H1 (cell line): Measurements from ENCODE around the gene MREG. TPM values are rescaled to one million over a fixed set of nuclear protein-coding genes. Genes with fewer than 3 reads are reported as not detected.

ENCODE experiments used
- CTCF ChIA-PET: fragments of 300-600 bp; sonication (Branson Sonifier 250); formaldehyde crosslinking; loops from one replicate; lab custom pipeline; 2021; ENCODE audit not compliant: partially characterized antibody; lab: Charles Lee
- POLR2A ChIA-PET: fragments of 300-600 bp; sonication (Branson Sonifier 250); formaldehyde crosslinking; loops from one replicate; lab custom pipeline; 2021; ENCODE audit warnings: inconsistent platforms; ENCODE audit not compliant: partially characterized antibody; lab: Charles Lee
- DNase-seq, 2 experiments: peaks; one replicate each; pipeline versions ENCODE4 v3.0.0 to v3.0.0-alpha.2; 2010 to 2022; ENCODE audit warnings: low spot score in 2 of 2, low read depth in 1 of 2, mixed read lengths in 1 of 2
- FAIRE-seq: peaks from 2 replicates; lab custom pipeline; 2011; peaks lifted over from hg19 to GRCh38; lab: Jason Lieb, UNC
- H2AFZ ChIP-seq: 2 replicates; pipeline ENCODE4 v1.8.1; 2012; ENCODE audit warnings: low read length, inconsistent platforms
- H2AK5ac ChIP-seq: 2 replicates; pipeline ENCODE4 v1.6.1; 2013; ENCODE audit warnings: low read depth, low read length
- H2BK120ac ChIP-seq: replicated peaks from 2 replicates; pipeline ENCODE3; 2013; ENCODE audit warnings: low read depth, low read length, inconsistent platforms
- H2BK12ac ChIP-seq: 2 replicates; pipeline ENCODE4 v1.6.1; 2013; ENCODE audit warnings: low read depth, low read length
- H2BK15ac ChIP-seq: 2 replicates; pipeline ENCODE4 v1.6.1; 2013; ENCODE audit warnings: low read length
- H2BK20ac ChIP-seq: 2 replicates; pipeline ENCODE4 v1.6.1; 2013; ENCODE audit warnings: low read length
- H2BK5ac ChIP-seq: 2 replicates; pipeline ENCODE4 v1.6.1; 2013; ENCODE audit warnings: low read depth, low read length
- H3K14ac ChIP-seq: 2 replicates; pipeline ENCODE4 v1.6.1; 2013; ENCODE audit warnings: inconsistent platforms; ENCODE audit not compliant: insufficient read length
- H3K18ac ChIP-seq: 2 replicates; pipeline ENCODE4 v1.6.1; 2013; ENCODE audit warnings: low read length; ENCODE audit errors: extremely low read depth
- H3K23ac ChIP-seq: 2 replicates; pipeline ENCODE4 v1.6.1; 2013; ENCODE audit warnings: inconsistent platforms; ENCODE audit not compliant: insufficient read length
- H3K23me2 ChIP-seq: 2 replicates; pipeline ENCODE4 v1.6.1; 2013; ENCODE audit warnings: low read depth, low read length
- H3K27ac ChIP-seq: 2 replicates; pipeline ENCODE4 v1.6.1; 2011; ENCODE audit warnings: low read depth, low read length, inconsistent platforms
- H3K27me3 ChIP-seq, 4 experiments: replicated peaks in 1 of 4; 1 replicate in 1 of 4; 2 replicates in 3 of 4; pipeline versions ENCODE4 v1.6.1 to v1.8.1; 2011 to 2013; ENCODE audit warnings: low read length in 3 of 4, mild to moderate bottlenecking in 3 of 4, inconsistent platforms in 2 of 4, mixed read lengths in 2 of 4, moderate library complexity in 1 of 4; ENCODE audit not compliant: control insufficient read depth in 3 of 4, insufficient read depth in 3 of 4; ENCODE audit errors: extremely low read depth in 1 of 4
- H3K36me3 ChIP-seq, 4 experiments: 2 replicates each; pipeline versions ENCODE4 v1.6.1 to v1.8.1; 2011 to 2013; ENCODE audit warnings: mild to moderate bottlenecking in 4 of 4, low read length in 3 of 4, moderate library complexity in 2 of 4, control low read depth in 1 of 4, inconsistent platforms in 1 of 4; ENCODE audit not compliant: insufficient read depth in 4 of 4, control insufficient read depth in 2 of 4
- H3K4ac ChIP-seq: replicated peaks from 2 replicates; pipeline ENCODE3; 2013; ENCODE audit warnings: low read length, low read depth, mixed read lengths, inconsistent platforms; ENCODE audit not compliant: insufficient read length
- H3K4me1 ChIP-seq, 4 experiments: replicated peaks in 1 of 4; 1 replicate in 1 of 4; 2 replicates in 3 of 4; pipeline versions ENCODE4 v1.6.1 to v1.8.1; 2011 to 2013; ENCODE audit warnings: low read length in 3 of 4, inconsistent platforms in 2 of 4, mixed read lengths in 1 of 4; ENCODE audit not compliant: insufficient read depth in 4 of 4, control insufficient read depth in 3 of 4
- H3K4me2 ChIP-seq, 2 experiments: 2 replicates each; pipeline versions ENCODE4 v1.6.1 to v1.8.1; 2011 to 2013; ENCODE audit warnings: low read depth in 2 of 2, low read length in 2 of 2, control low read depth in 1 of 2, inconsistent platforms in 1 of 2, mild to moderate bottlenecking in 1 of 2; ENCODE audit not compliant: insufficient read depth in 1 of 2
- H3K4me3 ChIP-seq, 4 experiments: fragments of 200-600, 300-600 bp in 1 of 4; sonication (generic), shearing (Covaris generic), sonication (Bioruptor Twin) in 1 of 4; 2 replicates each; pipeline versions ENCODE4 v1.5.1 to v1.8.1; 2011 to 2016; ENCODE audit warnings: low read length in 4 of 4, low read depth in 3 of 4, control low read depth in 2 of 4, inconsistent platforms in 2 of 4, mild to moderate bottlenecking in 2 of 4, mixed read lengths in 1 of 4, moderate library complexity in 1 of 4; ENCODE audit not compliant: insufficient read depth in 2 of 4; ENCODE audit errors: extremely low read depth in 1 of 4
- H3K56ac ChIP-seq: replicated peaks from 2 replicates; pipeline ENCODE3; 2013; ENCODE audit warnings: low read depth, mild to moderate bottlenecking, mixed read lengths, low read length, inconsistent platforms; ENCODE audit not compliant: insufficient read length
- H3K79me1 ChIP-seq: 2 replicates; pipeline ENCODE4 v1.6.1; 2013; ENCODE audit warnings: low read depth, low read length, control low read depth
- H3K79me2 ChIP-seq, 2 experiments: 2 replicates each; pipeline versions ENCODE4 v1.6.1 to v1.8.1; 2012 to 2013; ENCODE audit warnings: low read length in 2 of 2, mild to moderate bottlenecking in 2 of 2, inconsistent platforms in 1 of 2; ENCODE audit not compliant: insufficient read depth in 2 of 2, control insufficient read depth in 1 of 2
- H3K9ac ChIP-seq, 4 experiments: replicated peaks in 1 of 4; 1 replicate in 1 of 4; 2 replicates in 3 of 4; pipeline versions ENCODE4 v1.6.1 to v1.8.1; 2011 to 2013; ENCODE audit warnings: low read depth in 3 of 4, low read length in 3 of 4, control low read depth in 2 of 4, mild to moderate bottlenecking in 2 of 4, moderate library complexity in 2 of 4, inconsistent platforms in 1 of 4; ENCODE audit errors: extremely low read depth in 1 of 4
- H3K9me3 ChIP-seq, 2 experiments: 2 replicates each; pipeline versions ENCODE4 v1.6.1 to v1.8.1; 2012 to 2013; ENCODE audit warnings: mild to moderate bottlenecking in 2 of 2, moderate library complexity in 2 of 2, control low read depth in 1 of 2, inconsistent platforms in 1 of 2, low read depth in 1 of 2, low read length in 1 of 2, mixed read lengths in 1 of 2; ENCODE audit not compliant: insufficient read depth in 2 of 2
- H4K20me1 ChIP-seq, 2 experiments: replicated peaks in 1 of 2; 2 replicates each; pipeline versions ENCODE3 to v1.8.1; 2011 to 2013; ENCODE audit warnings: inconsistent platforms in 2 of 2, low read length in 2 of 2, mild to moderate bottlenecking in 1 of 2; ENCODE audit not compliant: insufficient read depth in 2 of 2, control insufficient read depth in 1 of 2
- H4K5ac ChIP-seq: 2 replicates; pipeline ENCODE4 v1.6.1; 2013; ENCODE audit warnings: low read length, low read depth, mixed read lengths, inconsistent platforms; ENCODE audit not compliant: insufficient read length
- H4K8ac ChIP-seq: 2 replicates; pipeline ENCODE4 v1.8.0; 2013; ENCODE audit warnings: mild to moderate bottlenecking, moderate library complexity, low read length, inconsistent platforms; ENCODE audit not compliant: insufficient read depth; ENCODE audit errors: extremely low read depth
- H4K91ac ChIP-seq: replicated peaks from 2 replicates; pipeline ENCODE3; 2013; ENCODE audit warnings: low read length, mixed read lengths, inconsistent platforms; ENCODE audit not compliant: insufficient read length
- ATF3 ChIP-seq: IDR thresholded peaks from 2 replicates; pipeline ENCODE4 v1.6.1; 2011; ENCODE audit warnings: low read depth, mild to moderate bottlenecking, low read length; ENCODE audit not compliant: insufficient read depth
- BCL11A ChIP-seq, 2 experiments: IDR thresholded peaks; one replicate each; pipeline ENCODE4 v1.6.1; 2011; ENCODE audit warnings: low read depth in 2 of 2, low read length in 2 of 2, mild to moderate bottlenecking in 2 of 2
- CREB1 ChIP-seq: IDR thresholded peaks from 2 replicates; pipeline ENCODE4 v1.6.1; 2012; ENCODE audit warnings: inconsistent platforms
- EGR1 ChIP-seq: IDR thresholded peaks from 2 replicates; pipeline ENCODE4 v1.6.1; 2011; ENCODE audit warnings: low read depth, low read length, borderline replicate concordance
- KDM4A ChIP-seq: IDR thresholded peaks from one replicate; pipeline ENCODE4 v1.7.1; 2012; ENCODE audit warnings: low read depth, mild to moderate bottlenecking, moderate library complexity, low read length, inconsistent platforms; ENCODE audit not compliant: severe bottlenecking
- KDM5A ChIP-seq: fragments of 200-600 bp; IDR thresholded peaks from 2 replicates; pipeline ENCODE4 v1.7.1; 2012; ENCODE audit warnings: mild to moderate bottlenecking, low read length, inconsistent platforms, mixed read lengths
- POLR2A ChIP-seq, 2 experiments: IDR thresholded peaks; 1 replicate in 1 of 2; 2 replicates in 1 of 2; pipeline ENCODE4 v1.6.1; 2011; ENCODE audit warnings: low read depth in 2 of 2, low read length in 2 of 2, mild to moderate bottlenecking in 2 of 2; ENCODE audit errors: control extremely low read depth in 1 of 2
- POU5F1 ChIP-seq: IDR thresholded peaks from 2 replicates; pipeline ENCODE4 v1.6.1; 2011; ENCODE audit warnings: low read depth, mild to moderate bottlenecking, low read length, moderate library complexity
- SIN3A ChIP-seq, 2 experiments: IDR thresholded peaks in 1 of 2; conservative IDR thresholded peaks in 1 of 2; 2 replicates each; pipeline ENCODE4 v1.6.1; 2011 to 2012; ENCODE audit warnings: low read length in 2 of 2, improper control_type of control experiment in 1 of 2, low read depth in 1 of 2, mild to moderate bottlenecking in 1 of 2
- SIRT6 ChIP-seq: IDR thresholded peaks from one replicate; pipeline ENCODE4 v1.7.1; 2012; ENCODE audit warnings: low read length, inconsistent platforms
- SP1 ChIP-seq: IDR thresholded peaks from 2 replicates; pipeline ENCODE4 v1.6.1; 2011; ENCODE audit warnings: low read depth, low read length
- TEAD4 ChIP-seq: IDR thresholded peaks from 2 replicates; pipeline ENCODE4 v1.6.1; 2012; ENCODE audit warnings: low read depth, low read length, inconsistent platforms, mixed read lengths
- ZNF274 ChIP-seq: IDR thresholded peaks from 2 replicates; pipeline ENCODE4 v1.7.0; 2012; ENCODE audit warnings: low read length, borderline replicate concordance; ENCODE audit errors: extremely low read depth
- WGBS, 2 experiments: shearing (Covaris generic) in 1 of 2; methylation state at CpG; one replicate each; pipeline versions ENCODE4 v1.1.6 to v1.1.7; 2013 to 2015; ENCODE audit warnings: low lambda C conversion rate in 2 of 2, mixed read lengths in 2 of 2, inconsistent platforms in 1 of 2, low coverage in 1 of 2, missing lambda C conversion rate in 1 of 2; ENCODE audit not compliant: insufficient replicate concordance in 2 of 2, insufficient coverage in 1 of 2, insufficient read length in 1 of 2; ENCODE audit errors: extremely low coverage in 1 of 2, missing lambda C conversion rate in 1 of 2; 5-methylcytosine and 5-hydroxymethylcytosine counted together
- polyA plus RNA-seq, 7 experiments: library from polyadenylated mRNA; depleted of rRNA in 3 of 7; stranded (reverse) in 5 of 7; unstranded in 2 of 7; fragments of >200 nt in 5 of 7; fragments of 200-250 nt in 2 of 7; gene quantifications; 1 replicate in 5 of 7; 2 replicates in 1 of 7; 4 replicates in 1 of 7; pipeline versions ENCODE4 v1.2.1 to v1.2.3, GENCODE V29; 2011 to 2013; ENCODE audit warnings: missing spikeins in 2 of 7, mixed read lengths in 2 of 7
- total RNA-seq: library from RNA; stranded (reverse); fragmentation: NEBNext Ultra II Directional; extraction: Animal tissue kit (Norgen Biotek cat#: 25700); gene quantifications from 2 replicates; pipeline ENCODE4 v1.2.1, GENCODE V29; 2021

The MREG gene
- total and polyA plus RNA-seq, 2 of the 8 experiments (the other 6 are each of a cell fraction or from before 2014, with no cell fraction given): 7.5 to 31.9 TPM

DNA sequence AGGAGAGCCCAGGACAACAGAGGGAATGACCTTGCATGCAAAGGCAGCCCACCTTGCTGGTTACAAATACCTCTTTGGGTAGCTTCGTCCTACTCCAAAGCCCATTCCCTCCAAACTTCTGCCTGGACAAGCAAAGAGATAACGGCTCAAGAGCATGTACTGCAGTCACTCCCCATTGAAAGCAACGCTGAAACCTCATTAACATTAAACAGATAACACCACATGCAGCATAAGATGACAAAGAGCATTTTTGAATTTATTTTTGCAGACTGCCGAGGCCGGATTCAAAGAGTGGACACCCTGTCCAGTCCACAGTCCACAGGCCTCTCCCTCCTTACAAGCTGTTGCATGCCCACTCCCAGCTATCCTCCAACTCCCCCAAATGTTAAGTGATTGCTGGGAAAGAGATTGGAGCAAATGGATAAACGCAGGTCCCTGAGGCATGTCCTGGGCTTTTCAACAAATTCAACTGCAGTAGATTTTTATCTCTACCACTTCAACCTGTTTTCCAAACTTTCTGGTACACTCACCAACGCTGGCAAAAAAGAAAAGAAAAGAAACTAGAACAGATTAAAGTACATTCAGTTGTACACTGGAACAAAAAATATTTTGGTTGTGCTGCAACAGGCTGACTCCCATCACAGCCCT, 40.1 kb downstream of the MREG start:
- peaks cover 0 to 4% of the 10 kb centered on the region in 2 experiments; a peak in 1 of 4 replicates for H3K9me3 ChIP-seq
- WGBS, 2 experiments: 77% methylated on average over 7 of the region's 7 CpGs; no CpG with 5 or more reads in 1 of the 2 experiments
- H4K8ac ChIP-seq: no peak overlapping the region; the same call in 1 of the 2 replicates
- 0 out of 2 replicates have a peak overlapping the region, but pooled peaks have one; percentile 10 for H3K27ac ChIP-seq
- no peak overlapping the region for H2BK15ac ChIP-seq
- peaks cover 0 to 2% of the 10 kb centered on the region in 2 experiments for H4K20me1 ChIP-seq
- peaks cover 0 to 14% (median 7%) of the 10 kb centered on the region in 4 experiments; a peak in 3 of 7 replicates for H3K4me1 ChIP-seq
- no peak overlapping the region for H3K23ac ChIP-seq
- DNase-seq: no peak
- no peaks in the 10 kb centered on the region for H3K27me3 ChIP-seq
- H4K5ac ChIP-seq: no peak overlapping the region
- no peak overlapping the region for H3K4me2 ChIP-seq
- no peak overlapping the region for H3K14ac ChIP-seq
- no peak for FAIRE-seq
- no peak overlapping the region for H2BK120ac ChIP-seq
- H3K4me3 ChIP-seq: no peak overlapping the region
- H2BK5ac ChIP-seq: no peak overlapping the region
- H3K36me3 ChIP-seq: no peaks in the 10 kb centered on the region; a peak in 1 of 8 replicates
- no peak overlapping the region for H2BK12ac ChIP-seq
- peaks cover 9% of the 10 kb centered on the region for H3K79me1 ChIP-seq
- H2AFZ ChIP-seq: no peak overlapping the region
- H4K91ac ChIP-seq: no peak overlapping the region
- H3K4ac ChIP-seq: no peak overlapping the region
- ChIA-PET POLR2A (no interaction called here), CTCF (no interaction called here)
- H3K18ac ChIP-seq: no peak overlapping the region
- peaks cover 0 to 67% of the 10 kb centered on the region in 2 experiments; a peak in 2 of 4 replicates for H3K79me2 ChIP-seq
- H3K56ac ChIP-seq: no peak overlapping the region
- 0 out of 2 replicates have a peak overlapping the region, but pooled peaks have one; percentile 20 for H2AK5ac ChIP-seq
- H3K23me2 ChIP-seq: no peaks in the 10 kb centered on the region; the same call in 1 of the 2 replicates
- no peak overlapping the region for H2BK20ac ChIP-seq
- no peak overlapping the region for H3K9ac ChIP-seq
- TF ChIP-seq POLR2A (IDR thresholded peaks at IDR 0.05; ENCODE audit: control extremely low read depth in 1 of 2, low read depth in 2 of 2, low read length in 2 of 2): no peak
- TF ChIP-seq BCL11A (IDR thresholded peaks at IDR 0.05; ENCODE audit: low read depth in 2 of 2, low read length in 2 of 2): no peak
- TF ChIP-seq TEAD4: no peak
- TF ChIP-seq KDM4A: no peak
- no peak for TF ChIP-seq SP1
- TF ChIP-seq ZNF274: no peak
- no peak for TF ChIP-seq EGR1
- no peak for TF ChIP-seq SIN3A (conservative IDR thresholded peaks at IDR 0.05 in 1 of 2, IDR thresholded peaks at IDR 0.05 in 1 of 2; ENCODE audit: low read depth in 1 of 2, low read length in 2 of 2)
- no peak for TF ChIP-seq KDM5A
- no peak for TF ChIP-seq POU5F1
- TF ChIP-seq CREB1: no peak
- TF ChIP-seq SIRT6: no peak
- TF ChIP-seq ATF3: no peak
